Prostate gland (tissue), 2 donors: ENCODE data around the gene ACTR1A. TPM values are rescaled to one million over a fixed set of nuclear protein-coding genes. Genes with fewer than 3 reads are reported as not detected.

Experiments used
- DNase-seq: peaks from one replicate; pipeline ENCODE4 v3.0.0-alpha.2; 2019; ENCODE audit warnings: low spot score
- H3K27ac ChIP-seq, 2 donors: fragments of 200-600 bp; sonication (generic); 2 replicates each; pipeline ENCODE4 v1.5.1; 2017 to 2019
- H3K27me3 ChIP-seq: fragments of 200-600 bp; sonication (generic); replicated peaks from 2 replicates; pipeline ENCODE4 v1.5.1; 2019; ENCODE audit not compliant: insufficient read depth
- H3K36me3 ChIP-seq, 2 donors: fragments of 200-600 bp; sonication (generic); 1 replicate in 1 of 2; 2 replicates in 1 of 2; pipeline versions ENCODE4 v1.5.1 to v1.8.1; 2017 to 2019
- H3K4me1 ChIP-seq: fragments of 200-600 bp; sonication (generic); replicated peaks from 2 replicates; pipeline ENCODE4 v1.5.1; 2019
- H3K4me3 ChIP-seq, 2 donors: fragments of 200-600 bp; sonication (generic); 2 replicates each; pipeline ENCODE4 v1.5.1; 2017 to 2019
- H3K9me3 ChIP-seq: fragments of 200-600 bp; sonication (generic); 2 replicates; pipeline ENCODE4 v1.5.1; 2017
- CTCF ChIP-seq, 4 experiments: fragments of 200-600 bp in 2 of 4; fragments of 450-650 bp in 2 of 4; sonication (generic) in 2 of 4; IDR thresholded peaks; 1 replicate in 3 of 4; 2 replicates in 1 of 4; pipeline ENCODE4 v1.5.1; 2016 to 2019; ENCODE audit warnings: antibody characterized with exemption in 4 of 4, mild to moderate bottlenecking in 2 of 4, moderate library complexity in 2 of 4
- POLR2A ChIP-seq: fragments of 450-650 bp; IDR thresholded peaks from one replicate; pipeline ENCODE4 v1.6.1; 2016; ENCODE audit warnings: antibody characterized with exemption, mild to moderate bottlenecking
- POLR2AphosphoS5 ChIP-seq: sonication (generic); formaldehyde crosslinking; IDR thresholded peaks from one replicate; pipeline ENCODE4 v1.6.1; 2017; ENCODE audit warnings: antibody characterized with exemption
- WGBS: methylation state at CpG from one replicate; pipeline ENCODE4 v1.1.5; 2018; 5-methylcytosine and 5-hydroxymethylcytosine counted together
- intact Hi-C: fragments of 100-400 bp; cut with DNase I; formaldehyde crosslinking; loops from one replicate; pipeline ENCODE4 v1.14.2; 2022
- total RNA-seq, 2 donors: library from RNA; depleted of rRNA; stranded (reverse); fragments of >200 nt; gene quantifications; one replicate each; pipeline ENCODE4 v1.1.0, GENCODE V29; 2016

The ACTR1A gene
- total RNA-seq, 2 donors from 2014 or later: 75.6 to 95.9 TPM

DNA sequence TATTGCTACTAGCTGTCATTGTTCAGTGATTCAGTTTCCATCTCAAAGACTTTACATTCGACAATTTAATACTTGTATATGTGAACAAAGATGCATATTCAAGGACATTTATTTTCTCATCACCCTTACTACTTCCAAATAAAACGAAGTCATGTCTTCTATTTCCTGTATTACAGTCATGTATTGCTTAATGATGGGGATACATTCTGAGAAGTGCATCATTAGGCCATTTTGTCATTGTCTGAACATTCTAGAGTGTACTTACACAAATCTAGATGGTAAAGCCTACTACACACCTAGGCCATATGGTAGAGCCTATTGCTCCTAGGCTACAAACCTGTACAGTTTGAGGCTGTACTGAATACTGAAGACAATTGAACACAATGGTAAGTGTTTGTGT, 57.7 kb downstream of the ACTR1A start:
- Histone ChIP-seq H3K9me3 (no peaks in the 10 kb centered on the region), H3K27ac (no peak overlapping the region), H3K4me3 (no peak overlapping the region), H3K36me3 (no peaks in the 10 kb centered on the region), H3K27me3 (no peaks in the 10 kb centered on the region), H3K4me1 (no peaks in the 10 kb centered on the region)
- no peak for TF ChIP-seq POLR2A
- TF ChIP-seq CTCF (IDR thresholded peaks at IDR 0.05): no peak
- no peak for TF ChIP-seq POLR2AphosphoS5
- WGBS: 89% methylated on average over 2 of the region's 2 CpGs
- intact Hi-C loops: no loop called here
- DNase-seq: no peak

DNA sequence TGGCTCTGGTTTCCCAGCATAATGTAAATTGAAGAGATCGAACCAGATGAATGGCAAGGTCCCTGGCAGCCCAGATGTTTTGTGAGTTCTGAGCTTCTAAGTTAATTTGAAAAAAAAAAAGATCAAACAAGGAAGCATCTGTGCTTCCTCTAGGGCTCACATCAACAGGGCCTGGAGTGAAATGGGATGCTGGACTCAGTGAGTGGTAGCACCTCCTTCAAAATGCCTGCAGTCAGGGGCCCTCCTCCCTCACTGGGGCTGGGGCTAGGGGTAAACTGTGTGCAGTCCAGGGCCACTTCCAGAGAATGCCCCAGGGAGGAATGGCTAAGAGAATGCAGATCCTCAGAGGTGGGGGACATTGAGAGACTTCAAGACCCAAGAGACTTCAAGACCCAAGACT, 64.1 kb downstream of the ACTR1A start:
- H3K9me3 ChIP-seq: no peaks in the 10 kb centered on the region
- intact Hi-C loops: no loop called here
- H3K36me3 ChIP-seq: no peaks in the 10 kb centered on the region
- WGBS: 88% methylated on average over 1 of the region's 1 CpG
- DNase-seq: no peak
- no peak overlapping the region for H3K27ac ChIP-seq
- no peaks in the 10 kb centered on the region for H3K4me1 ChIP-seq
- H3K27me3 ChIP-seq: no peaks in the 10 kb centered on the region
- no peak for TF ChIP-seq POLR2AphosphoS5
- TF ChIP-seq CTCF (IDR thresholded peaks at IDR 0.05): no peak
- no peak for TF ChIP-seq POLR2A
- H3K4me3 ChIP-seq: no peak overlapping the region

DNA sequence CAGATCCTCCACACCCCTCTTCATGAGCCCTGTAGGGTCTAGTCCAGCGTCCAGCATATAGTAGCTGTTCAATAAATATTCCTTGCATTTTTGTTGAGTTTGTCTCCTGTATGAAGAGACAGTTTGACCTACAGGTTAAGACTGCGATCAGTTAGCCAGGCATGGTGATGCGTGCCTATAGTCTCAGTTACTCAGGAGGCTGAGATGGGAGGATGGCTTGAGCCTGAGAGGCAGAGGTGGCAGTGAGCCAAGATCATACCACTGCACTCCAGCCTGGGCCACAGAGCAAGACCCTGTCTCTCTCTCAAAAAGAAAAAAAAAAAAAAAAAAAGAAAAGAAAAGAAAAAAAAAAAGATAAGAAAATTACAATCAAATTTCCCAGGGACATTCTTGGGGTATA, 65.0 kb downstream of the ACTR1A start:
- Histone ChIP-seq H3K4me1 (no peaks in the 10 kb centered on the region), H3K4me3 (no peak overlapping the region), H3K36me3 (no peaks in the 10 kb centered on the region), H3K9me3 (no peaks in the 10 kb centered on the region), H3K27ac (no peak overlapping the region), H3K27me3 (no peaks in the 10 kb centered on the region)
- no peak for DNase-seq
- TF ChIP-seq POLR2AphosphoS5 (no peak), CTCF (IDR thresholded peaks at IDR 0.05) (no peak), POLR2A (no peak)
- 92% methylated on average over 3 of the region's 3 CpGs for whole genome bisulfite sequencing
- intact Hi-C loops: no loop called here

- Histone ChIP-seq H3K27me3 (no peaks in the 10 kb centered on the region), H3K4me1 (peaks cover 4% of the 10 kb centered on the region), H3K36me3 (no peaks in the 10 kb centered on the region), H3K9me3 (no peaks in the 10 kb centered on the region), H3K4me3 (no peak overlapping the region), H3K27ac (no peak overlapping the region)
- TF ChIP-seq CTCF (IDR thresholded peaks at IDR 0.05): no peak
- TF ChIP-seq POLR2AphosphoS5: no peak
- TF ChIP-seq POLR2A: no peak
- 83% methylated on average over 6 of the region's 6 CpGs for WGBS
- intact Hi-C loops: no loop called here
- no peak for DNase-seq
These were observed 66.2 kb downstream of the ACTR1A start for GRCh38 chr10:102436312-102436711.

DNA sequence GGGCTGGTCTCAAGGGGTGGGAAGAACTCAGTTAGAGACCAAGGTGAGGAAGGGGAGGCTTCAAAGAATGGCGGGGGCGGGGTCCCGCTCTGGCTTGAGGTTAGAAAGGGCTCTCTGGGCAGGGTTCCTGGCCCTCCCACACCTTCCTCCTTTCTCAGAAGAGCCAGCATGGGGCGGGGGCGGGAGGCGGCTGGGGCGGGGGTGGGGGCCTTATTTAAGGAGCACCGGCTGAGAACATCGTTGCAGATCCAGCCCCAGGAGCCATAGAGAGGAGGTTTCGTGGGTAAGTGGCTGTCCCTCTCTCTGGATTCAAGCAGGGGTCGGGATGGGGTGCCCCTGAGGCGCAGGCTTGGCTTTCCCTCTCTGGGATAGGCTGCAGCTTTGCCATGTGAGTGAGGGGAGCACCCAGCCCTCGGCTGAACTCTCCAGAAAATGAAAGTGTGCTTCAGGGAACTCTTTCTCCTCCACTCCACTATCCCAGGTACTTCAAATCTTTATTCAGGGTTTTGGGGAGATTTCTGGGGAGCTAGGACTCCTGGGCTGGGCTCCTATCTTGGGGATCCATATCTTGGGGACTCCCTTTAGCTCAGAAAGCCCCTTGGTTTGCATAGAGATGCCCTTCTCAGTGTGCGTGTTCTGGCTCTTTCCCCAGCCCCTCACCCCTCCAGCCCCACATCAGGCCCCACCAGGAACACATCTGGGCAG, 66.8 kb downstream of the ACTR1A start:
- no peaks in the 10 kb centered on the region for H3K27me3 ChIP-seq
- no peak for TF ChIP-seq POLR2AphosphoS5
- TF ChIP-seq POLR2A: no peak
- no peak for TF ChIP-seq CTCF (IDR thresholded peaks at IDR 0.05)
- no peak overlapping the region for H3K4me3 ChIP-seq
- no peaks in the 10 kb centered on the region for H3K36me3 ChIP-seq
- H3K27ac ChIP-seq: no peak overlapping the region
- no peaks in the 10 kb centered on the region for H3K9me3 ChIP-seq
- 13% methylated on average over 8 of the region's 14 CpGs for WGBS
- intact Hi-C loops: no loop called here
- DNase-seq: no peak
- peaks cover 4% of the 10 kb centered on the region for H3K4me1 ChIP-seq
